HCT116 (cell line): ENCODE measurements around the gene ERRFI1. TPM values are rescaled to one million over a fixed set of nuclear protein-coding genes. Genes with fewer than 3 reads are reported as not detected.

Experiments used
- ATAC-seq: fragments of 200-7000 bp; cut with Tn5 transposase; 2 replicates; pipeline ENCODE4 v1.9.1; 2020; ENCODE audit warnings: mild to moderate bottlenecking, moderate library complexity
- BruUV-seq: library from RNA; stranded (reverse); fragments of 400-500 nt; replicated peaks from 2 replicates; lab custom pipeline; 2021; lab: Mats Ljungman, UMichigan
- CTCF ChIA-PET: fragments of 300-600 bp; sonication (Branson Sonifier 250); formaldehyde crosslinking; loops from one replicate; lab custom pipeline; 2021; ENCODE audit warnings: antibody characterized with exemption; lab: Charles Lee
- POLR2A ChIA-PET: fragments of 300-600, 350-600 bp; sonication (Branson Sonifier 250); formaldehyde crosslinking; loops from one replicate; lab custom pipeline; 2021; ENCODE audit warnings: antibody characterized with exemption; lab: Charles Lee
- RAD21 ChIA-PET, 2 experiments: fragments of 300-600 bp; sonication (Branson Sonifier 250); formaldehyde crosslinking; loops; one replicate each; lab custom pipeline; 2023; ENCODE audit warnings: low total read pairs in 2 of 2; ENCODE audit not compliant: uncharacterized antibody in 2 of 2, unreplicated experiment in 2 of 2, low non-redundant PET in 1 of 2; lab: Charles Lee
- DNase-seq: peaks from one replicate; pipeline ENCODE4 v3.0.0-alpha.2; 2010; ENCODE audit warnings: low read depth, low spot score
- H2AFZ ChIP-seq: fragments of 200-600 bp; shearing (Covaris generic), sonication (generic); 2 replicates; pipeline ENCODE4 v1.6.1; 2017; ENCODE audit warnings: low read depth, mixed run types, mixed read lengths, antibody characterized with exemption, low read length; ENCODE audit not compliant: poor library complexity, severe bottlenecking
- H3K27ac ChIP-seq: 2 replicates; pipeline ENCODE4 v1.5.1; 2012; ENCODE audit warnings: low read depth, low read length
- H3K27me3 ChIP-seq: fragments of 200-600 bp; sonication (generic); 2 replicates; pipeline ENCODE4 v1.6.1; 2016; ENCODE audit warnings: mixed run types, low read length, mixed read lengths; ENCODE audit not compliant: insufficient read depth
- H3K36me3 ChIP-seq, 2 experiments: fragments of 200-500 bp in 1 of 2; fragments of 200-600 bp in 1 of 2; sonication (Bioruptor generic) in 1 of 2; sonication (generic) in 1 of 2; 2 replicates each; pipeline versions ENCODE4 v1.5.1 to v1.6.1; 2014 to 2016; ENCODE audit warnings: low read length in 2 of 2, inconsistent platforms in 1 of 2, mixed read lengths in 1 of 2, mixed run types in 1 of 2; ENCODE audit not compliant: insufficient read depth in 2 of 2, control insufficient read depth in 1 of 2
- H3K4me1 ChIP-seq, 2 experiments: fragments of 200-600 bp in 1 of 2; sonication (generic) in 1 of 2; 2 replicates each; pipeline versions ENCODE4 v1.5.1 to v1.6.1; 2012 to 2017; ENCODE audit warnings: low read length in 2 of 2, inconsistent platforms in 1 of 2, mild to moderate bottlenecking in 1 of 2, mixed read lengths in 1 of 2, mixed run types in 1 of 2, moderate library complexity in 1 of 2; ENCODE audit not compliant: insufficient read depth in 2 of 2, control insufficient read depth in 1 of 2
- H3K4me2 ChIP-seq: fragments of 200-600 bp; sonication (generic); 2 replicates; pipeline ENCODE4 v1.6.1; 2017; ENCODE audit warnings: mixed run types, low read length, mixed read lengths
- H3K4me3 ChIP-seq, 2 experiments: fragments of 200-600 bp in 1 of 2; sonication (generic) in 1 of 2; replicated peaks in 1 of 2; 2 replicates each; pipeline ENCODE4 v1.5.1; 2011 to 2016; ENCODE audit warnings: low read length in 2 of 2, control low read depth in 1 of 2, low read depth in 1 of 2, mild to moderate bottlenecking in 1 of 2, mixed read lengths in 1 of 2, mixed run types in 1 of 2
- H3K79me2 ChIP-seq: fragments of 200-600 bp; sonication (generic); 2 replicates; pipeline ENCODE4 v1.6.1; 2017; ENCODE audit warnings: mild to moderate bottlenecking, mixed run types, low read length, moderate library complexity, mixed read lengths; ENCODE audit not compliant: insufficient read depth
- H3K9ac ChIP-seq: fragments of 200-600 bp; sonication (generic); 2 replicates; pipeline ENCODE4 v1.6.1; 2016; ENCODE audit warnings: low read length, mixed read lengths
- H3K9me2 ChIP-seq: fragments of 200-600 bp; sonication (generic), shearing (Covaris generic); 2 replicates; pipeline ENCODE4 v1.6.1; 2017; ENCODE audit warnings: mixed run types, mild to moderate bottlenecking, moderate library complexity; ENCODE audit not compliant: insufficient read depth
- H3K9me3 ChIP-seq, 2 experiments: fragments of 200-500 bp in 1 of 2; fragments of 200-600 bp in 1 of 2; sonication (Bioruptor generic) in 1 of 2; sonication (generic) in 1 of 2; 2 replicates each; pipeline ENCODE4 v1.6.1; 2014 to 2017; ENCODE audit warnings: low read length in 2 of 2, mixed read lengths in 2 of 2, inconsistent platforms in 1 of 2, low read depth in 1 of 2, mild to moderate bottlenecking in 1 of 2, mixed run types in 1 of 2, moderate library complexity in 1 of 2; ENCODE audit not compliant: control insufficient read depth in 1 of 2, insufficient read depth in 1 of 2
- H4K20me1 ChIP-seq: fragments of 200-600 bp; sonication (generic), shearing (Covaris generic); 2 replicates; pipeline ENCODE4 v1.6.1; 2017; ENCODE audit warnings: mixed run types, mild to moderate bottlenecking, moderate library complexity; ENCODE audit not compliant: insufficient read depth
- ATF3 ChIP-seq: IDR thresholded peaks from 2 replicates; pipeline ENCODE4 v1.6.1; 2012
- CEBPB ChIP-seq: IDR thresholded peaks from 2 replicates; pipeline ENCODE4 v1.6.1; 2012; ENCODE audit warnings: low read depth
- EGR1 ChIP-seq: IDR thresholded peaks from 2 replicates; pipeline ENCODE4 v1.6.1; 2012; ENCODE audit warnings: low read depth
- EZH2 ChIP-seq: fragments of 200-600 bp; sonication (generic); IDR thresholded peaks from 2 replicates; pipeline ENCODE4 v1.6.1; 2017; ENCODE audit warnings: antibody characterized with exemption, mixed run types
- FOSL1 ChIP-seq: IDR thresholded peaks from 2 replicates; pipeline ENCODE4 v1.6.1; 2012; ENCODE audit warnings: low read depth
- JUND ChIP-seq: IDR thresholded peaks from 2 replicates; pipeline ENCODE4 v1.6.1; 2012
- MAX ChIP-seq: IDR thresholded peaks from 2 replicates; pipeline ENCODE4 v1.6.1; 2012
- POLR2AphosphoS5 ChIP-seq: IDR thresholded peaks from 2 replicates; pipeline ENCODE4 v1.6.1; 2011; ENCODE audit warnings: mild to moderate bottlenecking, low read depth, low read length, moderate library complexity
- RAD21 ChIP-seq: IDR thresholded peaks from 2 replicates; pipeline ENCODE4 v1.6.1; 2012; ENCODE audit warnings: low read depth, mild to moderate bottlenecking
- SIN3A ChIP-seq: IDR thresholded peaks from 2 replicates; pipeline ENCODE4 v1.6.1; 2012; ENCODE audit warnings: low read depth
- SP1 ChIP-seq: IDR thresholded peaks from 2 replicates; pipeline ENCODE4 v1.6.1; 2012; ENCODE audit warnings: low read depth
- SRF ChIP-seq: IDR thresholded peaks from 2 replicates; pipeline ENCODE4 v1.6.1; 2012; ENCODE audit warnings: low read depth
- YY1 ChIP-seq: IDR thresholded peaks from 2 replicates; pipeline ENCODE4 v1.6.1; 2011; ENCODE audit warnings: low read length, low read depth, moderate library complexity, mild to moderate bottlenecking; ENCODE audit not compliant: insufficient replicate concordance; ENCODE audit errors: extremely low read depth
- ZBTB33 ChIP-seq: IDR thresholded peaks from 2 replicates; pipeline ENCODE4 v1.6.1; 2011; ENCODE audit warnings: mild to moderate bottlenecking, low read length, moderate library complexity; ENCODE audit not compliant: insufficient replicate concordance; ENCODE audit errors: extremely low read depth
- ZFX ChIP-seq: fragments of 450-650 bp; IDR thresholded peaks from 2 replicates; pipeline ENCODE4 v1.6.1; 2017
- ZNF274 ChIP-seq: fragments of 200-500 bp; sonication (Bioruptor generic); IDR thresholded peaks from 2 replicates; pipeline ENCODE4 v1.6.1; 2014; ENCODE audit warnings: mild to moderate bottlenecking, low read depth, low read length, inconsistent platforms
- intact Hi-C: fragments of 100-400 bp; cut with micrococcal nuclease; formaldehyde crosslinking; loops from 2 replicates; pipeline ENCODE4 v1.10.0; 2022
- total RNA-seq: library from RNA; stranded (reverse); gene quantifications from one replicate; pipeline ENCODE4 v1.2.1, GENCODE V29; 2021; ENCODE audit not compliant: unreplicated experiment

Gene ERRFI1
- total RNA-seq, 1 experiment from 2014 or later: 777 TPM

- no peak overlapping the region for H3K27ac ChIP-seq
- H2AFZ ChIP-seq: no peak overlapping the region
- RAD21 ChIA-PET: no interaction called here
- TF ChIP-seq EZH2 (no peak), POLR2AphosphoS5 (no peak), ZBTB33 (no peak), SIN3A (no peak), YY1 (no peak), ATF3 (no peak), SP1 (no peak), SRF (no peak), FOSL1 (no peak), ZFX (no peak), EGR1 (no peak), ZNF274 (no peak), JUND (no peak), CEBPB (no peak), RAD21 (no peak), MAX (no peak)
- TF ChIP-seq, all 23 proteins: peak for 0
- no peaks in the 10 kb centered on the region for H4K20me1 ChIP-seq
- no peak overlapping the region for H3K4me2 ChIP-seq
- no TSS peak for BruUV-seq
- ATAC-seq (no peak), DNase-seq (no peak)
- H3K79me2 ChIP-seq: no peaks in the 10 kb centered on the region
- intact Hi-C loops: no loop called here
- no peaks in the 10 kb centered on the region for H3K9me3 ChIP-seq
- POLR2A ChIA-PET: interaction anchor here (1.1 kb wide), 1 partner anchor 14 kb away, joined by 3 read pairs; no protein-coding TSS in a partner anchor
- CTCF ChIA-PET: no interaction called here
- no peak overlapping the region for H3K4me3 ChIP-seq
- peaks cover 0 to 6% of the 10 kb centered on the region in 2 experiments; a peak in 2 of 4 replicates for H3K4me1 ChIP-seq
- H3K36me3 ChIP-seq: no peaks in the 10 kb centered on the region; a peak in 1 of 4 replicates
- H3K9ac ChIP-seq: no peak overlapping the region
- no peaks in the 10 kb centered on the region for H3K27me3 ChIP-seq
- no peaks in the 10 kb centered on the region for H3K9me2 ChIP-seq
These were observed 34.3 kb downstream of the ERRFI1 start for GRCh38 chr1:7991504-7992440.
